Activated CD8-positive, alpha-beta T cell treated with anti-CD3 and anti-CD28 coated beads, Interleukin-2, amount 10 ng/mL, durations not matched to agents 7 days and 5 days (primary cell): Measurements from ENCODE around the gene NTSR1. TPM values are rescaled to one million over a fixed set of nuclear protein-coding genes. Genes with fewer than 3 reads are reported as not detected.
A peak's percentile ranks its signal among the peaks of the same experiment; 100 is the strongest.

ENCODE experiments used
- ATAC-seq: fragments of 150-1000 bp; cut with Tn5 transposase; one replicate; pipeline ENCODE4 v1.10.0; 2021; ENCODE audit warnings: moderate library complexity
- CTCF ChIA-PET: fragments of 350-600 bp; sonication (Branson Sonifier 250); formaldehyde crosslinking; loops from one replicate; lab custom pipeline; 2021; ENCODE audit warnings: antibody characterized with exemption; lab: Charles Lee
- POLR2A ChIA-PET: fragments of 350-600 bp; sonication (Branson Sonifier 250); formaldehyde crosslinking; loops from one replicate; lab custom pipeline; 2021; ENCODE audit warnings: antibody characterized with exemption; lab: Charles Lee
- DNase-seq: peaks from one replicate; pipeline ENCODE4 v3.0.0-alpha.2; 2020
- H3K27ac Mint-ChIP-seq: one replicate; pipeline ENCODE4 v1.8.0; 2021; ENCODE audit warnings: mild to moderate bottlenecking, mixed read lengths
- H3K27me3 Mint-ChIP-seq: one replicate; pipeline ENCODE4 v1.8.0; 2021; ENCODE audit warnings: low read depth, mixed read lengths
- H3K36me3 Mint-ChIP-seq: one replicate; pipeline ENCODE4 v1.8.0; 2021; ENCODE audit warnings: low read depth, mixed read lengths
- H3K4me1 Mint-ChIP-seq: one replicate; pipeline ENCODE4 v1.8.0; 2021; ENCODE audit warnings: low read depth, mixed read lengths
- H3K4me3 Mint-ChIP-seq: one replicate; pipeline ENCODE4 v1.8.0; 2021; ENCODE audit warnings: mild to moderate bottlenecking, mixed read lengths
- H3K9me3 Mint-ChIP-seq: one replicate; pipeline ENCODE4 v1.8.0; 2022; ENCODE audit warnings: mixed read lengths; ENCODE audit not compliant: insufficient read depth
- total RNA-seq, 2 experiments: library from RNA; stranded (reverse); gene quantifications; one replicate each; pipeline ENCODE4 v1.2.3, GENCODE V29; 2021

The NTSR1 gene
- total RNA-seq, 2 experiments from 2014 or later: 0.13 to 0.21 TPM

- H3K27ac Mint-ChIP-seq: no peak overlapping the region
- DNase-seq (no peak), ATAC-seq (no peak)
- ChIA-PET POLR2A (interaction anchor here (1.7 kb wide), 1 partner anchor 12 kb away, joined by 7 read pairs; no protein-coding TSS in a partner anchor), CTCF (interaction anchor here (1.8 to 2.4 kb wide), 2 partner anchors 9 to 12 kb away, joined by 5 to 10 read pairs; no protein-coding TSS in a partner anchor)
- no peaks in the 10 kb centered on the region for H3K27me3 Mint-ChIP-seq
- no peaks in the 10 kb centered on the region for H3K36me3 Mint-ChIP-seq
- no peaks in the 10 kb centered on the region for H3K9me3 Mint-ChIP-seq
- peaks cover 17% of the 10 kb centered on the region for H3K4me1 Mint-ChIP-seq
- no peak overlapping the region for H3K4me3 Mint-ChIP-seq
These were observed 73.7 kb downstream of the NTSR1 start for GRCh38 chr20:62782149-62782892.

- H3K27ac Mint-ChIP-seq: no peak overlapping the region
- H3K4me1 Mint-ChIP-seq: peaks cover 17% of the 10 kb centered on the region
- CTCF ChIA-PET: interaction anchor here (1.8 to 2.4 kb wide), 2 partner anchors 9 to 11 kb away, joined by 5 to 10 read pairs; no protein-coding TSS in a partner anchor
- POLR2A ChIA-PET: interaction anchor here (1.0 to 1.7 kb wide), 2 partner anchors 12 to 94 kb away, joined by 3 to 7 read pairs; no protein-coding TSS in a partner anchor
- no peaks in the 10 kb centered on the region for H3K9me3 Mint-ChIP-seq
- no peak for DNase-seq
- ATAC-seq: no peak
- H3K4me3 Mint-ChIP-seq: no peak overlapping the region
- no peaks in the 10 kb centered on the region for H3K27me3 Mint-ChIP-seq
- H3K36me3 Mint-ChIP-seq: no peaks in the 10 kb centered on the region
These were observed 74.2 kb downstream of the NTSR1 start for GRCh38 chr20:62782893-62783278.

- no peak overlapping the region for H3K4me3 Mint-ChIP-seq
- no peaks in the 10 kb centered on the region for H3K36me3 Mint-ChIP-seq
- POLR2A ChIA-PET: no interaction called here
- peaks cover 13% of the 10 kb centered on the region for H3K4me1 Mint-ChIP-seq
- CTCF ChIA-PET: no interaction called here
- H3K27ac Mint-ChIP-seq: no peak overlapping the region
- DNase-seq (no peak), ATAC-seq (no peak)
- H3K9me3 Mint-ChIP-seq: no peaks in the 10 kb centered on the region
- H3K27me3 Mint-ChIP-seq: no peaks in the 10 kb centered on the region
These were observed 75.9 kb downstream of the NTSR1 start for GRCh38 chr20:62784497-62784896.

GRCh38 chr20:62785393-62785792 lies 76.8 kb downstream of the NTSR1 start:
- no peaks in the 10 kb centered on the region for H3K9me3 Mint-ChIP-seq
- ChIA-PET POLR2A (no interaction called here), CTCF (interaction anchor here (1.2 kb wide), 1 partner anchor 81 kb away, joined by 4 read pairs; no protein-coding TSS in a partner anchor)
- peaks cover 13% of the 10 kb centered on the region for H3K4me1 Mint-ChIP-seq
- H3K27me3 Mint-ChIP-seq: no peaks in the 10 kb centered on the region
- no peaks in the 10 kb centered on the region for H3K36me3 Mint-ChIP-seq
- H3K4me3 Mint-ChIP-seq: no peak overlapping the region
- no peak overlapping the region for H3K27ac Mint-ChIP-seq
- ATAC-seq: no peak
- no peak for DNase-seq

- Mint-ChIP-seq H3K4me1 (peaks cover 14% of the 10 kb centered on the region), H3K27me3 (no peaks in the 10 kb centered on the region), H3K9me3 (no peaks in the 10 kb centered on the region), H3K36me3 (no peaks in the 10 kb centered on the region), H3K27ac (no peak overlapping the region), H3K4me3 (no peak overlapping the region)
- ChIA-PET POLR2A (interaction anchor here (0.7 kb wide), 1 partner anchor 23 kb away, joined by 3 read pairs; no protein-coding TSS in a partner anchor), CTCF (interaction anchor here (1.2 kb wide), 1 partner anchor 82 kb away, joined by 4 read pairs; no protein-coding TSS in a partner anchor)
- DNase-seq (no peak), ATAC-seq (no peak)
These were observed 77.5 kb downstream of the NTSR1 start for GRCh38 chr20:62786157-62786556.

GRCh38 chr20:62787321-62787720 lies 78.7 kb downstream of the NTSR1 start:
- CTCF ChIA-PET: interaction anchor here (1.5 to 1.7 kb wide), 2 partner anchors 14 to 288 kb away, joined by 3 to 5 read pairs; no protein-coding TSS in a partner anchor

GRCh38 chr20:62787866-62788265 lies 79.2 kb downstream of the NTSR1 start:
- no peak overlapping the region for H3K27ac Mint-ChIP-seq
- H3K9me3 Mint-ChIP-seq: no peaks in the 10 kb centered on the region
- DNase-seq: no peak
- H3K4me3 Mint-ChIP-seq: no peak overlapping the region
- H3K36me3 Mint-ChIP-seq: no peaks in the 10 kb centered on the region
- no peaks in the 10 kb centered on the region for H3K27me3 Mint-ChIP-seq
- POLR2A ChIA-PET: no interaction called here
- CTCF ChIA-PET: interaction anchor here (1.5 to 2.7 kb wide), 3 partner anchors 15 to 288 kb away, joined by 3 to 10 read pairs (median 5); no protein-coding TSS in a partner anchor
- peaks cover 23% of the 10 kb centered on the region for H3K4me1 Mint-ChIP-seq
- no peak for ATAC-seq

More at GRCh38 chr20:62787321-62787720, 78.7 kb downstream of the NTSR1 start:
- ATAC-seq (no peak), DNase-seq (no peak)
- POLR2A ChIA-PET: no interaction called here
- Mint-ChIP-seq H3K9me3 (no peaks in the 10 kb centered on the region), H3K36me3 (no peaks in the 10 kb centered on the region), H3K27me3 (no peaks in the 10 kb centered on the region), H3K4me3 (no peak overlapping the region), H3K4me1 (peaks cover 23% of the 10 kb centered on the region), H3K27ac (no peak overlapping the region)

GRCh38 chr20:62788607-62789006 lies 80.0 kb downstream of the NTSR1 start:
- no peak for DNase-seq
- Mint-ChIP-seq H3K36me3 (no peaks in the 10 kb centered on the region), H3K4me3 (no peak overlapping the region), H3K27ac (no peak overlapping the region), H3K27me3 (no peaks in the 10 kb centered on the region), H3K4me1 (peaks cover 25% of the 10 kb centered on the region), H3K9me3 (no peaks in the 10 kb centered on the region)
- ChIA-PET CTCF (interaction anchor here (1.2 to 2.7 kb wide), 4 partner anchors 16 to 289 kb away, joined by 3 to 10 read pairs (median 5); no protein-coding TSS in a partner anchor), POLR2A (no interaction called here)
- no peak for ATAC-seq

GRCh38 chr20:62790075-62790474 lies 81.4 kb downstream of the NTSR1 start:
- Mint-ChIP-seq H3K9me3 (no peaks in the 10 kb centered on the region), H3K4me1 (peaks cover 33% of the 10 kb centered on the region), H3K27ac (no peak overlapping the region), H3K27me3 (no peaks in the 10 kb centered on the region), H3K4me3 (no peak overlapping the region), H3K36me3 (no peaks in the 10 kb centered on the region)
- DNase-seq: no peak
- ChIA-PET CTCF (interaction anchor here (1.1 to 3.3 kb wide), 9 partner anchors 10 to 291 kb away, joined by 3 to 24 read pairs (median 6); no protein-coding TSS in a partner anchor), POLR2A (no interaction called here)
- no peak for ATAC-seq

- Mint-ChIP-seq H3K27ac (no peak overlapping the region), H3K36me3 (no peaks in the 10 kb centered on the region), H3K27me3 (no peaks in the 10 kb centered on the region), H3K4me3 (no peak overlapping the region), H3K9me3 (no peaks in the 10 kb centered on the region), H3K4me1 (peaks cover 36% of the 10 kb centered on the region)
- peak; percentile 87 for DNase-seq
- ChIA-PET CTCF (interaction anchor here (0.6 to 3.3 kb wide), 45 partner anchors 9 to 529 kb away, joined by 3 to 24 read pairs (median 4); partner anchors contain the start of gene SLCO4A1), POLR2A (interaction anchor here (0.8 to 1.3 kb wide), 2 partner anchors 17 to 174 kb away, joined by 3 to 5 read pairs; no protein-coding TSS in a partner anchor)
- ATAC-seq: peak; percentile 16
These were observed 82.9 kb downstream of the NTSR1 start for GRCh38 chr20:62791301-62792181.
